Thyroid gland (tissue), 4 donors: ENCODE measurements around the gene RSRC2.
"Not testable (repeated sequence)": the region's sequence is repeated elsewhere in the genome, so short reads cannot be mapped to it uniquely, and the experiment has no call there.

Source experiments
- POLR2A ChIP-seq, 2 donors: fragments of 450-650 bp; IDR thresholded peaks; one replicate each; pipeline ENCODE4 v1.6.1; 2017; ENCODE audit warnings: antibody characterized with exemption in 2 of 2, mild to moderate bottlenecking in 2 of 2, moderate library complexity in 1 of 2
- TF ChIP-seq, protein P1 (sequence below), 6 experiments: fragments of 200-600 bp in 3 of 6; fragments of 450-650 bp in 3 of 6; sonication (generic) in 3 of 6; IDR thresholded peaks; one replicate each; pipeline ENCODE4 v1.5.1; 2016 to 2019; ENCODE audit warnings: antibody characterized with exemption in 6 of 6, mild to moderate bottlenecking in 2 of 6, inconsistent platforms in 1 of 6, moderate library complexity in 1 of 6

DNA sequence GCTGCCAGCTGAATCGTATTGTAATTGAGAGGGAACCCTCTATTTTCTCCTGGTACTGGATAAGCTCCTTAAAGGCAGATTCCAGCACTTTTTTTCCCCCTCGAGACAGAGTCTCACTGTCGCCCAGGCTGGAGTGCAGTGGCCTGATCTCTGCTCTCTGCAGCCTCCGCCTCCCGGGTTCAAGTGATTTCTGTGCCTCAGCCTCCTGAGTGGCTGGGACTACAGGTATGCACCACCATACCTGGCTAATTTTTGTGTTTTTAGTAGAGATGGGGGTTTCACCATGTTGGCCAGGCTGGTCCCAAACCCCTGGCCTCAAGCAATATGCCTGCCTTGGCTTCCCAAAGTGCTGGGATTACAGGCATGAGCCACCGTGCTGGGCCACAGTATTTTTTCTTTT, 56.9 kb downstream of the RSRC2 start:
- TF ChIP-seq, protein P1, sequence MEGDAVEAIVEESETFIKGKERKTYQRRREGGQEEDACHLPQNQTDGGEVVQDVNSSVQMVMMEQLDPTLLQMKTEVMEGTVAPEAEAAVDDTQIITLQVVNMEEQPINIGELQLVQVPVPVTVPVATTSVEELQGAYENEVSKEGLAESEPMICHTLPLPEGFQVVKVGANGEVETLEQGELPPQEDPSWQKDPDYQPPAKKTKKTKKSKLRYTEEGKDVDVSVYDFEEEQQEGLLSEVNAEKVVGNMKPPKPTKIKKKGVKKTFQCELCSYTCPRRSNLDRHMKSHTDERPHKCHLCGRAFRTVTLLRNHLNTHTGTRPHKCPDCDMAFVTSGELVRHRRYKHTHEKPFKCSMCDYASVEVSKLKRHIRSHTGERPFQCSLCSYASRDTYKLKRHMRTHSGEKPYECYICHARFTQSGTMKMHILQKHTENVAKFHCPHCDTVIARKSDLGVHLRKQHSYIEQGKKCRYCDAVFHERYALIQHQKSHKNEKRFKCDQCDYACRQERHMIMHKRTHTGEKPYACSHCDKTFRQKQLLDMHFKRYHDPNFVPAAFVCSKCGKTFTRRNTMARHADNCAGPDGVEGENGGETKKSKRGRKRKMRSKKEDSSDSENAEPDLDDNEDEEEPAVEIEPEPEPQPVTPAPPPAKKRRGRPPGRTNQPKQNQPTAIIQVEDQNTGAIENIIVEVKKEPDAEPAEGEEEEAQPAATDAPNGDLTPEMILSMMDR (IDR thresholded peaks at IDR 0.05) = not testable (repeated sequence)
- not testable (repeated sequence) for TF ChIP-seq POLR2A (IDR thresholded peaks at IDR 0.05)
